Neural cell (in vitro differentiated cells): ENCODE data around the gene GBX2. TPM values are rescaled to one million over a fixed set of nuclear protein-coding genes. Genes with fewer than 3 reads are reported as not detected.

Experiments
- H2AFZ ChIP-seq: fragments of 200-600, 300-800 bp; sonication (generic), shearing (Covaris generic); 2 replicates; pipeline ENCODE4 v1.6.0; 2014; ENCODE audit warnings: low read depth, mild to moderate bottlenecking, antibody characterized with exemption, low read length, moderate library complexity
- H3F3A ChIP-seq: fragments of 200-600 bp; shearing (Covaris generic); 2 replicates; pipeline ENCODE4 v1.6.1; 2016; ENCODE audit warnings: mild to moderate bottlenecking, moderate library complexity, mixed read lengths, antibody characterized with exemption, low read length; ENCODE audit not compliant: insufficient read depth, poor library complexity, severe bottlenecking
- H3K27ac ChIP-seq: fragments of 200-600, 300-800 bp; sonication (generic), shearing (Covaris generic); 2 replicates; pipeline ENCODE4 v1.5.1; 2014; ENCODE audit warnings: mild to moderate bottlenecking, low read length, moderate library complexity
- H3K27me3 ChIP-seq: fragments of 300-800, 200-600 bp; sonication (generic), shearing (Covaris generic); 2 replicates; pipeline ENCODE4 v1.6.0; 2014; ENCODE audit warnings: mild to moderate bottlenecking, low read depth, low read length, moderate library complexity; ENCODE audit not compliant: insufficient read depth
- H3K36me3 ChIP-seq: fragments of 300-800, 200-600 bp; sonication (generic), shearing (Covaris generic); 2 replicates; pipeline ENCODE4 v1.5.1; 2014; ENCODE audit warnings: mild to moderate bottlenecking, antibody characterized with exemption, low read length, moderate library complexity; ENCODE audit not compliant: insufficient read depth
- H3K4me2 ChIP-seq: fragments of 300-800, 200-600 bp; sonication (generic), shearing (Covaris generic); 2 replicates; pipeline ENCODE4 v1.6.0; 2014; ENCODE audit warnings: mild to moderate bottlenecking, low read length
- H3K4me3 ChIP-seq: fragments of 300-800, 200-600 bp; sonication (generic), shearing (Covaris generic); 2 replicates; pipeline ENCODE4 v1.5.1; 2014; ENCODE audit warnings: mild to moderate bottlenecking, low read length, moderate library complexity
- H3K79me2 ChIP-seq: fragments of 200-600 bp; shearing (Covaris generic); replicated peaks from 2 replicates; pipeline ENCODE4 v1.6.0; 2014; ENCODE audit warnings: mild to moderate bottlenecking, low read length, moderate library complexity; ENCODE audit not compliant: insufficient read depth
- H3K9ac ChIP-seq: fragments of 300-800, 200-600 bp; sonication (generic), shearing (Covaris generic); 2 replicates; pipeline ENCODE4 v1.6.1; 2016; ENCODE audit warnings: mild to moderate bottlenecking, low read length, mixed read lengths
- H3K9me2 ChIP-seq: fragments of 200-600 bp; shearing (Covaris generic); 2 replicates; pipeline ENCODE4 v1.6.1; 2016; ENCODE audit warnings: mild to moderate bottlenecking, low read length, mixed read lengths; ENCODE audit not compliant: insufficient read depth
- H3K9me3 ChIP-seq: fragments of 200-600, 300-800 bp; sonication (generic), shearing (Covaris generic); 2 replicates; pipeline ENCODE4 v1.6.1; 2016; ENCODE audit warnings: mild to moderate bottlenecking, mixed run types, low read length, moderate library complexity, mixed read lengths
- H4K20me1 ChIP-seq: fragments of 200-600 bp; shearing (Covaris generic); 2 replicates; pipeline ENCODE4 v1.6.1; 2016; ENCODE audit warnings: mild to moderate bottlenecking, mixed run types; ENCODE audit not compliant: insufficient read depth
- EP300 ChIP-seq: fragments of 450-650 bp; conservative IDR thresholded peaks from 2 replicates; pipeline ENCODE4 v1.6.1; 2014; ENCODE audit warnings: antibody characterized with exemption, mild to moderate bottlenecking, moderate library complexity; ENCODE audit not compliant: poor library complexity, severe bottlenecking
- EZH2 ChIP-seq: fragments of 200-600, 300-800 bp; shearing (Covaris generic), sonication (generic); IDR thresholded peaks from 2 replicates; pipeline ENCODE4 v1.6.1; 2014; ENCODE audit warnings: antibody characterized with exemption, low read length, borderline replicate concordance, mild to moderate bottlenecking; ENCODE audit not compliant: insufficient read depth, poor library complexity, severe bottlenecking
- MXI1 ChIP-seq: fragments of 450-650 bp; conservative IDR thresholded peaks from 2 replicates; pipeline ENCODE4 v1.6.1; 2014; ENCODE audit warnings: antibody characterized with exemption, mild to moderate bottlenecking; ENCODE audit not compliant: poor library complexity, severe bottlenecking
- RAD21 ChIP-seq: fragments of 450-650 bp; conservative IDR thresholded peaks from 2 replicates; pipeline ENCODE4 v1.6.1; 2014; ENCODE audit warnings: antibody characterized with exemption, mild to moderate bottlenecking, moderate library complexity
- REST ChIP-seq: IDR thresholded peaks from 2 replicates; pipeline ENCODE4 v1.6.1; 2012; ENCODE audit warnings: borderline replicate concordance
- TAF1 ChIP-seq: IDR thresholded peaks from 2 replicates; pipeline ENCODE4 v1.6.1; 2012; ENCODE audit warnings: low read depth
- polyA plus RNA-seq: library from polyadenylated mRNA; depleted of rRNA; stranded (reverse); fragments of >200 nt; gene quantifications from 2 replicates; pipeline ENCODE4 v1.2.3, GENCODE V29; 2014
- TF ChIP-seq, protein P1 (sequence below): fragments of 450-650 bp; IDR thresholded peaks from 2 replicates; pipeline ENCODE4 v1.5.1; 2014; ENCODE audit warnings: antibody characterized with exemption, mild to moderate bottlenecking, moderate library complexity; ENCODE audit not compliant: poor library complexity, severe bottlenecking

GBX2 gene
- polyA plus RNA-seq, 1 donor from 2014 or later, result 0.92 TPM

- no peak overlapping the region for H3K4me2 ChIP-seq
- no peaks in the 10 kb centered on the region for H3K9me3 ChIP-seq
- H3F3A ChIP-seq, result no peaks in the 10 kb centered on the region
- H3K9me2 ChIP-seq, result no peaks in the 10 kb centered on the region
- no peak overlapping the region for H3K4me3 ChIP-seq
- H4K20me1 ChIP-seq, result no peaks in the 10 kb centered on the region
- no peak overlapping the region for H3K9ac ChIP-seq
- H3K79me2 ChIP-seq, result no peaks in the 10 kb centered on the region
- H3K27ac ChIP-seq, result no peak overlapping the region
- no peak overlapping the region for H2AFZ ChIP-seq
- H3K27me3 ChIP-seq, result peaks cover 90% of the 10 kb centered on the region
- TF ChIP-seq REST (no peak), TAF1 (no peak), RAD21 (no peak), EZH2 (peak; percentile 20), EP300 (no peak), MXI1 (no peak)
- TF ChIP-seq, protein P1, sequence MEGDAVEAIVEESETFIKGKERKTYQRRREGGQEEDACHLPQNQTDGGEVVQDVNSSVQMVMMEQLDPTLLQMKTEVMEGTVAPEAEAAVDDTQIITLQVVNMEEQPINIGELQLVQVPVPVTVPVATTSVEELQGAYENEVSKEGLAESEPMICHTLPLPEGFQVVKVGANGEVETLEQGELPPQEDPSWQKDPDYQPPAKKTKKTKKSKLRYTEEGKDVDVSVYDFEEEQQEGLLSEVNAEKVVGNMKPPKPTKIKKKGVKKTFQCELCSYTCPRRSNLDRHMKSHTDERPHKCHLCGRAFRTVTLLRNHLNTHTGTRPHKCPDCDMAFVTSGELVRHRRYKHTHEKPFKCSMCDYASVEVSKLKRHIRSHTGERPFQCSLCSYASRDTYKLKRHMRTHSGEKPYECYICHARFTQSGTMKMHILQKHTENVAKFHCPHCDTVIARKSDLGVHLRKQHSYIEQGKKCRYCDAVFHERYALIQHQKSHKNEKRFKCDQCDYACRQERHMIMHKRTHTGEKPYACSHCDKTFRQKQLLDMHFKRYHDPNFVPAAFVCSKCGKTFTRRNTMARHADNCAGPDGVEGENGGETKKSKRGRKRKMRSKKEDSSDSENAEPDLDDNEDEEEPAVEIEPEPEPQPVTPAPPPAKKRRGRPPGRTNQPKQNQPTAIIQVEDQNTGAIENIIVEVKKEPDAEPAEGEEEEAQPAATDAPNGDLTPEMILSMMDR, result no peak
- no peaks in the 10 kb centered on the region for H3K36me3 ChIP-seq
These were observed 9.0 kb downstream of the GBX2 start for GRCh38 chr2:236158969-236159777.

DNA sequence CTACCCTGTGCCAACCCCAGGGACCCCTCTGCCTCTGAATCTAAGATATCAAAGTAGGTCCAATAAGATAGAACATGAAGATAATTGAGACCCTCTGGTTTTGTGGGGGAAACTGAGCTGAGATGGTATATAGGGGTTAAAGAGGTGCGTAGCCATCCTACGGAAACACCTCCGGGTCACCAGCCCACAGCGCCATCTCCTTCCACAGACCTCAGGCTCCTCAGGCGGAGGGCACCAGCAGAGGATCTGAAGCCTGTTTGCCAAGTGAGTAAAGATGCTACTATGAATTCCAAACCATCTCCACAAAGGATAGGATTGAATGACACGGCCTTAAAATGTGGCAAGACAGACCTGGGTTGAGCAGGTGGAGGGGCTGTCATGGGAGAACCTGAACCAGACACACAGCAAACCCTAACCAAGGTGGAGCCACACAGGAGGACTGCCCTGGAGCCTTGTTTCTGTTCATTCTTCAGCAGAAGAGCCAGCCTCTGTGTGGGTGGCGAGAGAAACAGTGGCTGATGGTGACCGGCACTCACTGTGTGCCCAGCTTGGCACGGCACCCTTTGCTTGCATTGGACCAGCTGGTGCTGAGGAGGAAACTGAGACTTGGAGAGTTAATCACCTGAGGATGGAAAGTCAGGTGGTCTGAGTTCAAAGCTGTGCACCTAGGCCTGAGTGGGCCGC lies 10.2 kb downstream of the GBX2 start:
- Histone ChIP-seq H3K9ac (no peak overlapping the region), H3K4me3 (no peak overlapping the region), H3K4me2 (no peak overlapping the region), H2AFZ (no peak overlapping the region), H3K27me3 (peaks cover 79% of the 10 kb centered on the region), H3K79me2 (no peaks in the 10 kb centered on the region), H3F3A (no peaks in the 10 kb centered on the region), H3K9me2 (no peaks in the 10 kb centered on the region), H3K27ac (no peak overlapping the region), H3K9me3 (no peaks in the 10 kb centered on the region), H4K20me1 (no peaks in the 10 kb centered on the region), H3K36me3 (no peaks in the 10 kb centered on the region)
- TF ChIP-seq MXI1 (no peak), TAF1 (no peak), EP300 (no peak)
